D721Med (cell line): ENCODE measurements around the gene ACCSL.

ENCODE experiments used
- DNase-seq: peaks from one replicate; pipeline ENCODE4 v3.0.0; 2011; ENCODE audit warnings: low spot score; ENCODE audit not compliant: insufficient read length
- FAIRE-seq: peaks from 2 replicates; lab custom pipeline; 2011; peaks lifted over from hg19 to GRCh38; lab: Jason Lieb, UNC
- TF ChIP-seq, protein P1 (sequence below): IDR thresholded peaks from 2 replicates; pipeline ENCODE4 v1.5.1; 2012; ENCODE audit warnings: mild to moderate bottlenecking, control low read depth; ENCODE audit not compliant: insufficient read depth; ENCODE audit errors: missing control alignments

The ACCSL gene

DNA sequence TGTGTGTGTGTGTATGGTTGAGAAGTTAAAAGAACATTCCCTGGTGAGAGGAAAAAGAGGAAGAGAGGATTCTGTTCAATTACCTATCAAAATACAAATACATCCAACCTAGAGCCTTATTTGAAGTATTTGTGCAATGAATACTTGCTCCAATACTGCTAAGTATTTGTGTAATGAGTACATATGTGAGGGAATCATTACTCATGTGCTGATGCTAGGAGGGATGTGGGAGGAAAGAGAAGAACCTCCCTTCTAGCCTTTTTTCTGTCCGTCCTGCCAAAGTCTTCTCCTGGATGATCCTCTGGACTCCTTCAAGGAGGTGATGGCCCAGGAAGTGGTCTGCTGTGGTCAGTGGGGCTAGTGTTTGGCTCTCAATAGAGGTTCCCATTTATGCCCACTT is 36.0 kb upstream of the ACCSL start:
- TF ChIP-seq, protein P1, sequence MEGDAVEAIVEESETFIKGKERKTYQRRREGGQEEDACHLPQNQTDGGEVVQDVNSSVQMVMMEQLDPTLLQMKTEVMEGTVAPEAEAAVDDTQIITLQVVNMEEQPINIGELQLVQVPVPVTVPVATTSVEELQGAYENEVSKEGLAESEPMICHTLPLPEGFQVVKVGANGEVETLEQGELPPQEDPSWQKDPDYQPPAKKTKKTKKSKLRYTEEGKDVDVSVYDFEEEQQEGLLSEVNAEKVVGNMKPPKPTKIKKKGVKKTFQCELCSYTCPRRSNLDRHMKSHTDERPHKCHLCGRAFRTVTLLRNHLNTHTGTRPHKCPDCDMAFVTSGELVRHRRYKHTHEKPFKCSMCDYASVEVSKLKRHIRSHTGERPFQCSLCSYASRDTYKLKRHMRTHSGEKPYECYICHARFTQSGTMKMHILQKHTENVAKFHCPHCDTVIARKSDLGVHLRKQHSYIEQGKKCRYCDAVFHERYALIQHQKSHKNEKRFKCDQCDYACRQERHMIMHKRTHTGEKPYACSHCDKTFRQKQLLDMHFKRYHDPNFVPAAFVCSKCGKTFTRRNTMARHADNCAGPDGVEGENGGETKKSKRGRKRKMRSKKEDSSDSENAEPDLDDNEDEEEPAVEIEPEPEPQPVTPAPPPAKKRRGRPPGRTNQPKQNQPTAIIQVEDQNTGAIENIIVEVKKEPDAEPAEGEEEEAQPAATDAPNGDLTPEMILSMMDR, result no peak
- no peak for FAIRE-seq
- no peak for DNase-seq

DNA sequence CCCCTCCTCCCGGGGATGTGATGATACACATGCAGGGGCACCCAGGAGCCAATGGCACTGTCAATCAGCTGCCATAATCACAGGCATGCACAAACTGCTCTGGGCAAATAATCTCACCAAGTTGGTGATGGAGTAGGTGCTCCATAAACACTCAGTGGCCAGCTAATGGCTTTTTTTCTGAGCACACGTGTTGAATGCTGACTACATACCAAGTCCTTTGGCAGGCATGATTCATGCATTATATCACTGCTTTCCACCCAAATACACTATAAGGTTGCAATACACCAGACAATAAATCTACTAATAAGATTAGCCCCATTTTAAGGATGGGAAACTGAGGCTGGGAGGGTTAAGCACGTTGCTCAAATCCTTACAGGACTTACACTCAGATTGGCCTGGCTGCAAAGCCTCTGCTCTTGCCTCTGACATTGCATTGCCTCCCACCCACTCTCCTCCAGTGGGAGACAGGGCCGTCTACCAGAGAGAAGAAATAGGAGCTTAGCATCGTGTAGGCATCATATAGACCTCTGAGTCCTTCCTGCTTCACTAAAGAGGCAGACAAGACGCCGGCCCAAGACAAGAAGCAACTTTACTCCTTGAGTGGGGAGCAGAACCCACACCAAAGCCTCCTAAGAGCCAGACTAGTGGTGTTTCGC is 32.7 kb upstream of the ACCSL start:
- DNase-seq (no peak), FAIRE-seq (no peak)

DNA sequence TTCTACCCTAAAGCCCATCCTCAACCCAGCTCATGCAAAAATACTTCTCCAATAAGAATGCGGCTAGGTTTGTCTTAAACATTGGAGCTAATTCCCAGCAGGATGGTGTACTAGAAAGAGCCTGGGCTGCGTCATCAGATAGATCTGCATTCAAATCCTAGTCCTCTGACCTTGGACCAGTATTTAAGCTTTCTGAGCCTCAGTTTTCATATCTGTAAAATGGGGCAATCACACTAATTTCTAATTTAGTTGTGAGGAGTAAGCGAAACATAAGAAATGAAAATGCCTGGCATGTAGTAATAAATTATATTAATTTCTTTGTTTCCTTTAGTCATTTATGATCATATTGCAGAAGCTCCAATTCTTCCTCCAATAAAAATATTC is 32.2 kb upstream of the ACCSL start:
- no peak for DNase-seq
- TF ChIP-seq, protein P1, result no peak
- no peak for FAIRE-seq

More for the DNA sequence above, 32.7 kb upstream of the ACCSL start:
- TF ChIP-seq, protein P1, result no peak

- TF ChIP-seq, protein P1, result no peak
- DNase-seq (no peak), FAIRE-seq (no peak)
These were observed 31.6 kb upstream of the ACCSL start for GRCh38 chr11:44016131-44016530.

DNA sequence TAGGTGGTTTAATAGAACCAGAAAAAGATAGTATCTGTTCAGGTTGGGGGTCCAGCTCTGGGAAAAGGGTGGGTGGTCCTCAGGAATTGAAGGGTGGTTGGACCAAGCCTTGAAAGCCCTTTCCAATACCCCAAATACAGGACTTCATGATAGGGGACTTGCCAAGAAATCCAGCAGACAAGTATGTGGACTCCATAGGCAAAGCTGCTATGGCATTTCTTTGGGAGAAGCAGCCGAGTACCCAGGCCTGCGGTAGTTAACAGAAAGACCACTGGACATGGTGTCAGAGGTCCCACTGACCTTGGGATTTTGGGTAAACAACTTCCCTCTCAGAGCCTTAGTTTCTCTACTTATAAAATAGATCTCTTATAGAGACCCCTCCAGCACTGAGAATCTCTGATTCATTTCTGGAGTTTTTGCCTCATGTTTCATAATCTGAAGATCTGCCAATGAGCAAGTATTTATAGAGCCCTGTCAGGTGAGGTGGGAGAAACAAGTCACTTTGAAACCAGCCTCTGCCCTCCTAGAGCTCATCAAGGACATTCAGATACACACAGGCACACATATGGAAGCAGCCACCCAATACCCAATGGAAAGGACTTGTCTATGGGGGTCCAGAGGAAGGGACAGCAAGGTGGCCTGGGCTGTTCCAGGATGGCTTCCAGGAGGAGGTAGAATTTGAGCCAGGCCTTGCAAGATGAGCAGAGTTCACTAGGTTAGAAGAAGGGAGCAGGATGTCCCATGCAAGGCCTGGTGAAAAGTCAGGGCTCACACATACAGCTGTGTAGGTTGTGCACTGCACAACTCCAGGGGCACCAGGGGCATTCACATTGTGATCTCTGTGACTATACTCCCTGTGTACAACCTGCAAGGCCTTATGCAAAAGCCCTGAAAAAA is 31.0 kb upstream of the ACCSL start:
- FAIRE-seq (no peak), DNase-seq (no peak)
- TF ChIP-seq, protein P1, result no peak

DNA sequence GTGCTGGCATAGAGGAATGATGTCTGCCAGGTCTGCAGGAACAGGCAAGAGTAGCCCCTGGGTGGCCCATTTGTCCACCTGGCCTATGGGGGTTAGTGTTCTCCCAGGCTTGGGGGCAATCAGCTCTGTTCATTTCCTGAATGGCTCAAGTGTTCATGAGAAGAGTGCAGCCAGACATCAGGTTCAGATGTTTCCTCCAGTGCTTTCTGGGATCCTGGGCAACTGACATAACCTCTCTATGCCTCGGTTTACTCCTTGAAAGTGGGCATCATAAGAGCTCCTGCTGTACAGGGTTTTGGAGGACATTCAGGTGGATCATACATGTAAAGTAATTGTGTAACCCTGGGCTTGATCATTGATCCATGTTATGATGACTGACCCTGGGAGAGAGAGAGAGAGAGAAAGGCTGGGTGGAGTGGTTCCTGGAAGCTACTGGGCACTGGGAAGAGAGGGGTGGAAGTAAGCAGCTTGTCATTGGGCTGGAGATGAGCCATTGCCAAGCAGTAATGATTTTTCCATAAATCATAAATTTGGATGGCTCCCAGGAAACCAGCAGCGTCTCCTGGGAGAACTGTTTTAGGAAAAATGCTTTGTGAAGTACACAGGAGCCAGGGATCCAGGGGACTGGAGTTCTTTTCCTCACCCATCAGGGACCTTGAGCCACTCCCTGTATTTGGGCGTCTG is 30.2 kb upstream of the ACCSL start:
- TF ChIP-seq, protein P1, result no peak
- no peak for FAIRE-seq
- no peak for DNase-seq
